LNCAP (cell line): ENCODE data around the gene MPP3.

ENCODE experiments used
- CTCF ChIP-seq: fragments of 450-650 bp; IDR thresholded peaks from 2 replicates; pipeline ENCODE4 v1.5.1; 2017; ENCODE audit warnings: mild to moderate bottlenecking

Gene MPP3

GRCh38 chr17:43832168-43832975 is 574 bp downstream of the MPP3 start:
- TF ChIP-seq CTCF, result no peak

GRCh38 chr17:43831633-43832032 is 1.3 kb downstream of the MPP3 start:
- no peak for TF ChIP-seq CTCF

- no peak for TF ChIP-seq CTCF
Observed at GRCh38 chr17:43830510-43831140, 2.3 kb downstream of the MPP3 start.

- TF ChIP-seq CTCF, result no peak
Observed at GRCh38 chr17:43829738-43830137, 3.2 kb downstream of the MPP3 start.

- no peak for TF ChIP-seq CTCF
Observed at GRCh38 chr17:43827596-43827995, 5.3 kb downstream of the MPP3 start.

- TF ChIP-seq CTCF, result no peak
Observed at GRCh38 chr17:43826206-43826605, 6.7 kb downstream of the MPP3 start.

GRCh38 chr17:43825567-43825966 is 7.4 kb downstream of the MPP3 start:
- no peak for TF ChIP-seq CTCF
